GM11168 (cell line): ENCODE results near the gene LRRN4.
"Not testable (repeated sequence)": the region's sequence is repeated elsewhere in the genome, so short reads cannot be mapped to it uniquely, and the experiment has no call there.

Experiments
- in situ Hi-C: fragments of 300-500 bp; cut with MboI; formaldehyde crosslinking; loops from one replicate; pipeline ENCODE4 v1.12.0; 2022; ENCODE audit warnings: low sequenced_read_pairs; ENCODE audit not compliant: unreplicated experiment

LRRN4 gene

DNA sequence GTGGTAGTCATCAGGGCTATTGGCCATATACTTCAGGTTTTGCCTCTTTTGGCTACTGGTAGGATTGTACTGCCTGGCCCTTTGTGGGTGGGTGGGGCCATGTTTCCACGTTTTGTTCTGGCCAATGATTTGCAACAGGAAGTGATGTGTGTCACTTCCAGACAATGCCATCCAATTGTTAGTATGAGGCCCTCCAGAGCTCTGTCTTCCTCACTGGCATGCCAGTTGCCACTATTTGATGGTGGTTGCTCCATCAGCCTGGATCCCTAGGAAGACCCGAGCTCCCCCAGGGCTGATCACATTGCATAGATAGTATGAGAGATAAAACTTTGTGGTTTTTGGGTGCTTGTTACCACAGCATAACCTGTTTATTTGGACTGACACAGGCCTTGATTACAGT, 7.7 kb upstream of the LRRN4 start:
- in situ Hi-C loops = no loop called here

- in situ Hi-C loops = no loop called here
Measured at GRCh38 chr20:6060213-6060612, 6.4 kb upstream of the LRRN4 start.

GRCh38 chr20:6058684-6059295, 4.9 kb upstream of the LRRN4 start:
- in situ Hi-C loops = no loop called here

DNA sequence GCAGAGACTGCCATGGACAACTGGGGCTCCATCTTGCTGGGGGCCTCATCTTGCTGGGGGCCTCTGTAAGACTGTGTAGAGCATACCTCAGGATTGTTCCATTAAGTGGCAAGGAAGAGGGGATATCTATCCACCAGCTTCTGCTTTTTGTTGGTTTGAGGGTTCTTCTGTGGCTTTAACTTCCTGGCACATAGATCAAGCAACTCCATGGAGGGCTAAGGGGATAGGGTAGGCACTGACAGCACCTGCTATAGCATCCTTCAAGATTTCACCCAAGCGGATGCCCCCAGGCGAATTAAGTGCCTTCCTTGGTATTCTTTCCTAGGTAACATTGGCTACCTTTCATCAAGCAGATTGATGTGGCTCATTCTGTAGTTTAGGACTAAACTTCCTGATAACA, 3.8 kb upstream of the LRRN4 start:
- in situ Hi-C loops = no loop called here

DNA sequence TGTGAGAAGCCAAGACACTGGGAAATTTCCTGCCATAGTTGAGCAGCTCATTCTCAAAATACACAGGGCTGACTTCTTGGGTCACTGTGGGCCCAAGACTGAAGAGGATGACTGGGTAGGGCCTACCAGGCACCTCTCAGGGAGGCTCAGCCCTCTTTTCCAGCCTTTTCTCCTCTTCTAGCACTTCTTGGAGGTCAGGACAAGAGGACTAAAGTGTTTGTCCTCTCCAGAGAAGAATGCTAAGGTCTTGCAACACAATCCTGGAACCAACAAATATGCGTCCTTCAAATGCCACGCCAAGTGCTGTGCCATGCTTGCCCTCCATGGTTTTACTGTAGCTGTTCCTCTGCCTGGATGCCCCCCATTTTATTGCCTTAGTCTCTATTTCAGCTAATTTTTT, 3.3 kb upstream of the LRRN4 start:
- in situ Hi-C loops = no loop called here

- in situ Hi-C loops = no loop called here
Measured at GRCh38 chr20:6055981-6056569, 2.2 kb upstream of the LRRN4 start.

- in situ Hi-C loops = no loop called here
Measured at GRCh38 chr20:6055161-6055783, 1.4 kb upstream of the LRRN4 start.

DNA sequence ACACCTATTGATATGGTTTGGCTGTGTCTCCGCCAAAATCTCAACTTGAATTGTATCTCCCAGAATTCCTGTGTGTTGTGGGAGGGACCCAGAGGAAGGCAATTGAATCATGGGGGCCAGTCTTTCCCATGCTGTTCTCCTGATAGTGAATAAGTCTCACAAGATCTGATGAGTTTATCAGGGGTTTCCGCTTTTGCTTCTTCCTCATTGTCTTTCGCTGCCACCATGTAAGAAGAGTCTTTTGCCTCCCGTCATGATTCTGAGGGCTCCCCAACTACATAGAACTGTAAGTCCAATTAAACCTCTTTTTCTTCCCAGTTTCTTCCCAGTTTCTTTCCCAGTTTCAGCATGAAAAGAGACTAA, 810 bp upstream of the LRRN4 start:
- in situ Hi-C loops = not testable (repeated sequence)

DNA sequence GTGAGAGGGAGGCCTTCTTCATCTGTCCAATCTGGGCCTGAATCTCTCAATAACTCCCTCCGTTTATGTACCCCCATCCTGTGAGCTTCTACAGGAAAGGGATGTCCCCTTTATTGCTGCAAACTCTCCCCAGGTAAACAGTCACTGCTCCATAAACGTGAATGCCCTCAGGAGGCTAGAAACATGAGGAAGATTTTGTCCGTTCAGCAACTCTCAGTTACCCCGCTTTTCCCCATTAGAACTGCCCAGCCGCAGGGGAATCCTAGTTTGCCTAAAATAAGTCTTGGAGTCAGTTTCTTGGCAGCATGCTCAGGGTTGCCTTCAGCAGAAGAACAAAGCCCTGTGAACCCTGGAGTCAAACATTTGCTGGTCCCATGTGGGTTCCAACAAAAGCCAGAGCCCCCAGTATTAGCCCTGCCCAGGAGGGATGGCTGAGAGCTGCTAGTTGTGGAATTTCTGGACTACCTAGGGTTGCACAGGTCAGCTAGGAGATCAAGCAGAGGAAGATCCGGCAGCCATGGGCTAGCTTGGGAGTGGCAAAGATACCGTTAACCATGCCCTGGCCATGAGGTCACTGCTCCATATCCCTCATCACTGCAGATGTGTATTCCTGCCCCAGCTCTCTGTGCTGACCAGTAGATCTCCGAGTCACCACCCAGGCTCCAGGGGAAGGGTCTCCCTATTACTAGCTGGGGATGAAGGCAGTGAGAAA, 640 bp downstream of the LRRN4 start:
- in situ Hi-C loops = no loop called here

DNA sequence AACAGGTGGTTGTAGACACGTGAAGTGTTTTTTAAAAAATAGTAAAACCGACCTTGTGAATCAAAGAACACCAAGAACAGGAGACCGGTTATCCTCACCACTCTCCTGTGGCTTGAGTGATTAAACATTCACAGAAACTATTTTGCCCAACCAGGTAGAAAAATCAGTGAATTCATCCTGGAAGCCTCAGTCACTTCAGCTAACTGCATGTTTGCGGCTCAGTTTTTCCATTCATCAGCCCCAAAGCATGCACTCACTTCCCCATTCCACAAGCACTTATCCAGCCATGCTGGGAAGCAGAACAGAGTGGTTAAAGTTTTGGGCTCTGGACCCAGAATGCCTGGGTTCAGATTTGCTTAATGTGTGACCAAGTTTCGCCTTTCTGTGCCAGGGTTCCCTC, 2.4 kb downstream of the LRRN4 start:
- in situ Hi-C loops = no loop called here

GRCh38 chr20:6048391-6048790, 5.5 kb downstream of the LRRN4 start:
- in situ Hi-C loops = no loop called here

DNA sequence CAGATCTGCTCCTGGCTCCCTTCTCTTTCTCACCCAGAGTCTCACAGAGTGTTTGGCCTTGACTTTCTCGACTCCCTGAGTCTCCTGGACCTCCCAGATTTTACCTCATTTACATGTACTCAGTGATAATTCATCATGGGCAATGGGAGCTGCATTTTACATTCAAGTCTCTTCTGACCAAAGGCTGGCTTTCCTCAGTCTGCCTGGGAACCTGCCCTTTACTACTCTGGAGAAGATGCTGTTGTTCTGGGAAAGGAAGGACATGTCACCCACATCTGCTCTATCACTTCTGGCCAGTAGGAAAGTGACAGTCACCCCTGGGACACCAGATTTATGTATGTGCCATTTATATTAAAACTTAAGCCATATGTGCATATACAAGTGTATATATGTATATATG, 7.4 kb downstream of the LRRN4 start:
- in situ Hi-C loops = no loop called here

DNA sequence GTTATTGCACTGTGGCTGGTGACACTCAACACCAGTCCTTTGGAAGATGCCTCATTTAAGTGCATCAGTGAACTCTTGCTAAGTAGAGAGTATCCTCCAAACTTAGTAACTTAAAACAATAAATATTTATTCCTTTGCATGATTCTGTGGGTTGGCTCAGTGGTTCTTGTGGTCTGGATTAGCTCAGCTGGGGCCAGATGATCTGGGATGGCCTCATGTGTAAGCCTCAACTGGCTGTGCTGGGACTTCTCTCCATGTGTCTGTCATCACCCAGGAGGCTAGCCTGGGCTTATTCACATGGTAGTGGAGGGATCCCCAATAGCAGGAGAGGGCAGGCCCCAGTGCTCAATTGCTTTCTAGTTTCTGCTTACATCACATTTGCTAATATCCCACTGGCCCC, 8.3 kb downstream of the LRRN4 start:
- in situ Hi-C loops = no loop called here

GRCh38 chr20:6044115-6044514, 9.7 kb downstream of the LRRN4 start:
- in situ Hi-C loops = no loop called here

DNA sequence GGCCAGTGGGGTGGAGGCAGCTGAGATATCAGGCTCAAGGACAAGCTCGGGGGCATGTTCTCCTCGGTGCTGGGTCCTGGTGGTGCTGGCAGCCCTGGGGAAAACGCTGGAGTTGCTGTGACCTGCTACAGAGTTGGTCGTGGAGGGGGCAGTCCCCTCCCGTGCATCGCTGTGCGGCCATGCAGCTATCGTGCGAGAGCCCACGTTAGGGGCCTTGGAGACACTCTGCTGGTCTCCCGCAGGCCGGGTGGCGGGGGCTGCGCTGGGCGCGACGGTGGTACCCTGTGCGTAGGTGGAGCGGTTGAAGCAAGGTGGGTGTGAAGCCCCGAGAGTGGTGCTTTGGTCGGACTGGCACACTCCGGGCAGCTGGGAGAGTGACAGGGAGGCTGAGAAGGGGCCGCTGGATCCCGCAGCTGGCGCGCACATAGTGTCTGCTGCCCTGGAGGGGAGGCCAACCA, 12.0 kb downstream of the LRRN4 start:
- in situ Hi-C loops = no loop called here

DNA sequence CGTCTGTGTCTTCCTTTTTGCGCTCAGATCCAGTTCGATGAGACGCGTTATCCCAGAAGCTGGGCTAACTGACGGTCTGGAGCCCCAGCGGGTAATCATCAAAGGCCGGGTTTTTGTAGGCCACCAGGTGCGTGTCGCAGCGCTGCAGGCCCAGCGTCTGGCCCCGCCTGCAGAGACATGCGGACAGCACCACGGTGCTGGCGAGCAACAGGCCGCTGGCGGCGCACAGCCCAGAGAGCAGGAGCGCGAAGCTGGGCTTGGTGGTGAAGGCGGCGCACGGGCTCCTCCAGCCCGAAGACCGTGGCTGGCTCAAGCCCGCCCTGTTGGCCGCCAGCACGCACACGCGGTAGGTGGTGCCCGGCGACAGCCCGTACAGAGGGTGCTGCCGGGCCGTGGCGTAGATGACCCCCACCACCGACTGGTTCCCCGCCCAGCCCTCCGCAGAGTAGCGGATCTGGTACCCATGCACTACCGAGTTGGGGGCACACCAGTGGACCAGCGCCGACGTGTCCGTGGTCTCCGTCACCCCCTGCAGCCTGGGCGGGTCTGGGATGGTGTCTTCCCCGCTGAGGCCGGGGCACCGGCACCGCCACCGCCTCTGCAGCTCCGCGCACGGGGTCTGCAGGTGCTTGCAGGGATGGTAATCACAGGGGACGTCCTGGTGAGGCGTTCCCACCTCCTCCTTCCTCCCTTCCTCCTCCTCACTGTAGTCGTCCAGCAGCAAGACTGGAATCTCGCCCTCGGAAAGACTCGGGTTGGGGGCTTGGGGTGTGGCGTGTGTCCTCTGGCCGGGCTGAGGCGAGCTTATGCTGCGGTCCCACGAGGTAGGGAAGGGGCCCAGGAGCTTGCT, 12.7 kb downstream of the LRRN4 start:
- in situ Hi-C loops = no loop called here

- in situ Hi-C loops = no loop called here
Measured at GRCh38 chr20:6040540-6040939, 13.3 kb downstream of the LRRN4 start.

DNA sequence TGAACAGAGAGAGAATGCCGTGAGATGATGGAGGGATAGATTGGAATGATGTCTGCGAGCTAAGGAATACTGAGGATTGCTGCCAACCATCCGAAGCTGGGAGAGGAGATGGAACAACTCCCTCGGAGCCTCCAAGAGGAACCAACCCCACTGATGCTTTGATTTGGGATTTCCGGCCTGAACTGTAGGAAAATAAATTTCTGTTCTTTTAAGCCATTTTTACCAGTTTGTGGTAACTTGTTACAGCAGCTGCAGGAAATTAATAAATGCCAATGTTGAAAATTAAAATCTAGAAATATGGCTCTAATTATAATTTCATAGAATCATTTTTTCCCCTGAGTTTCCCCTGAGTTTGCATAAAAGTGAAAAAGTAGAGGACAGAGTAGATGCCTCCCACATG, 14.1 kb downstream of the LRRN4 start:
- in situ Hi-C loops = no loop called here

- in situ Hi-C loops = no loop called here
Measured at GRCh38 chr20:6038256-6038655, 15.6 kb downstream of the LRRN4 start.

- in situ Hi-C loops = no loop called here
Measured at GRCh38 chr20:6037082-6037481, 16.8 kb downstream of the LRRN4 start.

DNA sequence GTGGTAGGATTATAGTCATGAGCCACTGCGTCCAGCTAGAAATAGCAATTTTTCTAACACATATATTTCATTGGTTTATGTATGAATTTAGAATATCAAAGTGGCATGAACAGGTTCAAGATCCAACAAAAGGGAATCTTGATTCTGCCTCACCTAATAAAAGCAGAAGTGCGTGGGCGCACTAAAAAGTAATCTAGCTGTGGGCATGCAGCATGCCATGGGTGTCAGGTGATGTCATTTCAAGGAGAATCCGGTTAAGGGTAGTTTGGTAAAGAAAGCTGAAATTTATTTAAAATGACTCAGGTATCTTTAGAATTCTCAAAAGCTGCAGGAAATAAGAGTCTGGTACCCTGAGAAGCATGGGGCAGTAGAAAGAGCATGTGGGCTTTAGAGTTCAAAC, 17.6 kb downstream of the LRRN4 start:
- in situ Hi-C loops = no loop called here
